IMR-90 (cell line): ENCODE results near the gene OXSR1. TPM values are rescaled to one million over a fixed set of nuclear protein-coding genes. Genes with fewer than 3 reads are reported as not detected.

Experiments used
- ATAC-seq: fragments of 200-7000 bp; cut with Tn5 transposase; 2 replicates; pipeline ENCODE4 v1.9.1; 2020; ENCODE audit warnings: low read depth, mild to moderate bottlenecking, moderate library complexity
- BruUV-seq: library from RNA; stranded (reverse); fragments of 400-500 nt; replicated peaks from 2 replicates; lab custom pipeline; 2021; lab: Mats Ljungman, UMichigan
- CTCF ChIA-PET: fragments of 300-600 bp; formaldehyde crosslinking; extraction: SDS; loops from one replicate; lab custom pipeline; 2021; ENCODE audit warnings: antibody characterized with exemption; lab: Yijun Ruan, JAX
- POLR2A ChIA-PET: fragments of 300-600 bp; sonication (Branson Sonifier 250); formaldehyde crosslinking; loops from one replicate; lab custom pipeline; 2022; ENCODE audit warnings: antibody characterized with exemption; ENCODE audit not compliant: unreplicated experiment; lab: Charles Lee
- DNase-seq: peaks from one replicate; pipeline ENCODE4 v3.0.0; 2013
- H2AFZ ChIP-seq: replicated peaks from 2 replicates; pipeline ENCODE3; 2013; ENCODE audit warnings: low read length, mild to moderate bottlenecking; ENCODE audit not compliant: poor library complexity
- H2AK5ac ChIP-seq: 2 replicates; pipeline ENCODE4 v1.6.1; 2013; ENCODE audit warnings: low read depth, low read length, inconsistent platforms
- H2AK9ac ChIP-seq: replicated peaks from 2 replicates; pipeline ENCODE3; 2013; ENCODE audit warnings: mild to moderate bottlenecking, low read depth, low read length, moderate library complexity; ENCODE audit not compliant: poor library complexity
- H2BK120ac ChIP-seq: 2 replicates; pipeline ENCODE4 v1.6.1; 2013; ENCODE audit warnings: low read depth, low read length, inconsistent platforms
- H2BK15ac ChIP-seq: 3 replicates; pipeline ENCODE4 v1.6.1; 2013; ENCODE audit warnings: low read depth, low read length, inconsistent platforms
- H2BK20ac ChIP-seq: 2 replicates; pipeline ENCODE4 v1.6.1; 2013; ENCODE audit warnings: low read depth, mild to moderate bottlenecking, inconsistent platforms, low read length, moderate library complexity
- H2BK5ac ChIP-seq: 2 replicates; pipeline ENCODE4 v1.6.1; 2013; ENCODE audit warnings: mild to moderate bottlenecking, low read depth, low read length, inconsistent platforms; ENCODE audit not compliant: poor library complexity, severe bottlenecking
- H3K14ac ChIP-seq: replicated peaks from 2 replicates; pipeline ENCODE4 v1.6.1; 2013; ENCODE audit warnings: low read depth, low read length, inconsistent platforms
- H3K18ac ChIP-seq: 2 replicates; pipeline ENCODE4 v1.6.1; 2013; ENCODE audit warnings: low read depth, low read length, control low read depth
- H3K23ac ChIP-seq: 2 replicates; pipeline ENCODE4 v1.6.1; 2013; ENCODE audit warnings: low read depth, low read length, inconsistent platforms
- H3K27ac ChIP-seq: 2 replicates; pipeline ENCODE4 v1.5.1; 2013; ENCODE audit warnings: mild to moderate bottlenecking, control low read depth, low read length; ENCODE audit not compliant: insufficient read depth
- H3K27me3 ChIP-seq: 2 replicates; pipeline ENCODE4 v1.6.1; 2013; ENCODE audit warnings: low read length; ENCODE audit not compliant: control insufficient read depth, insufficient read depth
- H3K36me3 ChIP-seq: 2 replicates; pipeline ENCODE4 v1.6.1; 2013; ENCODE audit warnings: low read length, mixed read lengths; ENCODE audit not compliant: control insufficient read depth, insufficient read depth
- H3K4ac ChIP-seq: 2 replicates; pipeline ENCODE4 v1.6.1; 2013; ENCODE audit warnings: low read depth, low read length, inconsistent platforms
- H3K4me1 ChIP-seq: 2 replicates; pipeline ENCODE4 v1.6.1; 2013; ENCODE audit warnings: low read length, mixed read lengths; ENCODE audit not compliant: control insufficient read depth, insufficient read depth
- H3K4me2 ChIP-seq: 2 replicates; pipeline ENCODE4 v1.6.1; 2013; ENCODE audit warnings: low read depth, mild to moderate bottlenecking, control low read depth, low read length, moderate library complexity
- H3K4me3 ChIP-seq: 2 replicates; pipeline ENCODE4 v1.5.1; 2013; ENCODE audit warnings: low read depth, mild to moderate bottlenecking, control low read depth, low read length, moderate library complexity; ENCODE audit not compliant: insufficient read depth
- H3K56ac ChIP-seq: 2 replicates; pipeline ENCODE4 v1.6.1; 2013; ENCODE audit warnings: low read length, inconsistent platforms; ENCODE audit not compliant: insufficient read depth; ENCODE audit errors: extremely low read depth
- H3K79me1 ChIP-seq, 2 experiments: 2 replicates each; pipeline ENCODE4 v1.6.1; 2013; ENCODE audit warnings: low read length in 2 of 2, inconsistent platforms in 1 of 2, low read depth in 1 of 2
- H3K9ac ChIP-seq: 2 replicates; pipeline ENCODE4 v1.6.1; 2013; ENCODE audit warnings: low read depth, low read length, control low read depth
- H3K9me1 ChIP-seq: 2 replicates; pipeline ENCODE4 v1.6.1; 2013; ENCODE audit warnings: low read length, inconsistent platforms; ENCODE audit not compliant: insufficient read depth
- H3K9me3 ChIP-seq: 2 replicates; pipeline ENCODE4 v1.6.1; 2013; ENCODE audit warnings: low read length; ENCODE audit not compliant: control insufficient read depth, insufficient read depth
- H4K20me1 ChIP-seq: 2 replicates; pipeline ENCODE4 v1.6.1; 2013; ENCODE audit warnings: low read length, inconsistent platforms; ENCODE audit not compliant: insufficient read depth
- H4K5ac ChIP-seq: 2 replicates; pipeline ENCODE4 v1.6.1; 2013; ENCODE audit warnings: mild to moderate bottlenecking, low read depth, low read length, control low read depth
- H4K8ac ChIP-seq, 2 experiments: 2 replicates each; pipeline ENCODE4 v1.6.1; 2013; ENCODE audit warnings: low read depth in 2 of 2, low read length in 2 of 2, control low read depth in 1 of 2, inconsistent platforms in 1 of 2
- H4K91ac ChIP-seq: 2 replicates; pipeline ENCODE4 v1.6.1; 2013; ENCODE audit warnings: low read depth, low read length, inconsistent platforms; ENCODE audit not compliant: insufficient read depth
- CHD1 ChIP-seq: IDR thresholded peaks from 2 replicates; pipeline ENCODE4 v1.6.1; 2012; ENCODE audit warnings: low read depth, low read length, improper control_type of control experiment
- MAFK ChIP-seq: IDR thresholded peaks from 2 replicates; pipeline ENCODE4 v1.6.1; 2012; ENCODE audit warnings: low read depth, low read length, improper control_type of control experiment
- MAZ ChIP-seq: IDR thresholded peaks from 2 replicates; pipeline ENCODE4 v1.6.1; 2012; ENCODE audit warnings: low read depth, mild to moderate bottlenecking, low read length, improper control_type of control experiment, moderate library complexity, borderline replicate concordance
- MXI1 ChIP-seq: IDR thresholded peaks from 2 replicates; pipeline ENCODE4 v1.6.1; 2012; ENCODE audit warnings: low read depth, mild to moderate bottlenecking, low read length, moderate library complexity, borderline replicate concordance
- NFE2L2 ChIP-seq: fragments of 150-350 bp; IDR thresholded peaks from 2 replicates; pipeline ENCODE4 v1.6.1; 2016; ENCODE audit warnings: low read depth, mild to moderate bottlenecking, low read length
- POLR2A ChIP-seq: IDR thresholded peaks from 2 replicates; pipeline ENCODE4 v1.6.1; 2012; ENCODE audit warnings: mild to moderate bottlenecking, low read depth, low read length
- RAD21 ChIP-seq: IDR thresholded peaks from 2 replicates; pipeline ENCODE4 v1.6.1; 2012; ENCODE audit warnings: low read length, improper control_type of control experiment
- RFX5 ChIP-seq: IDR thresholded peaks from 2 replicates; pipeline ENCODE4 v1.8.0; 2012; ENCODE audit warnings: low read depth, mild to moderate bottlenecking, low read length, moderate library complexity
- SMC3 ChIP-seq: fragments of 150-350 bp; IDR thresholded peaks from 2 replicates; pipeline ENCODE4 v1.6.1; 2016; ENCODE audit warnings: low read depth, mild to moderate bottlenecking, antibody characterized with exemption, low read length, moderate library complexity
- WGBS, 2 experiments: methylation state at CpG; one replicate each; pipeline versions ENCODE4 v1.1.5 to v1.1.7; 2013; ENCODE audit warnings: missing lambda C conversion rate in 2 of 2; ENCODE audit not compliant: insufficient read length in 1 of 2; ENCODE audit errors: extremely low coverage in 2 of 2; 5-methylcytosine and 5-hydroxymethylcytosine counted together
- dilution Hi-C: fragments of 300-500 bp; cut with HindIII; formaldehyde crosslinking; loops from one replicate; pipeline ENCODE4 v1.14.3; 2018; ENCODE audit warnings: low sequenced_read_pairs; ENCODE audit not compliant: unreplicated experiment
- in situ Hi-C: fragments of 300-500 bp; cut with MboI; formaldehyde crosslinking; loops from 3 replicates; pipeline ENCODE4 v1.14.3; 2019; ENCODE audit warnings: low sequenced_read_pairs, inconsistent platforms, mixed read lengths
- intact Hi-C: fragments of 100-400 bp; cut with micrococcal nuclease; formaldehyde crosslinking; loops from 2 replicates; pipeline ENCODE4 v1.10.0; 2022
- polyA plus RNA-seq, 3 experiments: library from polyadenylated mRNA; depleted of rRNA; stranded (reverse); fragments of >200 nt; gene quantifications; 2 replicates each; pipeline ENCODE4 v1.2.3, GENCODE V29; 2012; ENCODE audit warnings: low replicate concordance in 1 of 3
- total RNA-seq: library from RNA; depleted of rRNA; stranded (reverse); fragments of >200 nt; gene quantifications from 2 replicates; pipeline ENCODE4 v1.2.3, GENCODE V29; 2012

OXSR1 gene
- total and polyA plus RNA-seq, 2 of the 4 experiments (the other 2 are of a cell fraction), result 32.9 to 37.6 TPM

GRCh38 chr3:38115645-38116427, 49.5 kb upstream of the OXSR1 start:
- 77% methylated on average over 5 of the region's 9 CpGs; no CpG with 5 or more reads in 1 of the 2 experiments for WGBS, 2 experiments
- intact Hi-C loops, result no loop called here
- H2BK15ac ChIP-seq, result no peak overlapping the region
- no peaks in the 10 kb centered on the region for H3K4me1 ChIP-seq
- no peak overlapping the region for H3K18ac ChIP-seq
- no peak overlapping the region for H2BK20ac ChIP-seq
- no peaks in the 10 kb centered on the region for H3K9me3 ChIP-seq
- H4K8ac ChIP-seq, result no peak overlapping the region
- in situ Hi-C loops, result no loop called here
- DNase-seq (no peak), ATAC-seq (no peak)
- no peaks in the 10 kb centered on the region for H3K79me1 ChIP-seq
- no peak overlapping the region for H2AK9ac ChIP-seq
- no peak overlapping the region for H3K4me3 ChIP-seq
- H3K36me3 ChIP-seq, result peaks cover 2% of the 10 kb centered on the region; the same call in 1 of the 2 replicates
- no peak overlapping the region for H3K56ac ChIP-seq
- H2AFZ ChIP-seq, result no peak overlapping the region
- H3K23ac ChIP-seq, result no peak overlapping the region
- H4K20me1 ChIP-seq, result no peaks in the 10 kb centered on the region
- H3K4ac ChIP-seq, result no peak overlapping the region
- H3K4me2 ChIP-seq, result no peak overlapping the region
- no peak overlapping the region for H4K5ac ChIP-seq
- CTCF ChIA-PET, result no interaction called here
- H2AK5ac ChIP-seq, result no peak overlapping the region
- no peak for TF ChIP-seq NFE2L2
- no peak for TF ChIP-seq MAFK
- no peak for TF ChIP-seq CHD1
- no peak for TF ChIP-seq RAD21
- no peak for TF ChIP-seq POLR2A
- no peak for TF ChIP-seq RFX5
- TF ChIP-seq SMC3, result no peak
- TF ChIP-seq MAZ, result no peak
- TF ChIP-seq MXI1, result no peak
- no peak overlapping the region for H3K9ac ChIP-seq
- no TSS peak for BruUV-seq
- H3K27ac ChIP-seq, result no peak overlapping the region
- no peak overlapping the region for H2BK5ac ChIP-seq
- dilution Hi-C loops, result no loop called here
- 0 out of 2 replicates have a peak, but pooled peaks cover 3% of the 10 kb centered on the region for H3K9me1 ChIP-seq
- H2BK120ac ChIP-seq, result no peak overlapping the region
- peaks cover 14% of the 10 kb centered on the region for H3K27me3 ChIP-seq
- H3K14ac ChIP-seq, result no peak overlapping the region
- POLR2A ChIA-PET, result no interaction called here
- no peak overlapping the region for H4K91ac ChIP-seq
